Duodenal mucosa (tissue), 2 donors: ENCODE results near the gene RFC4.
"Not testable (repeated sequence)": the region's sequence is repeated elsewhere in the genome, so short reads cannot be mapped to it uniquely, and the experiment has no call there.

Experiments used
- H3K27ac ChIP-seq: one replicate; pipeline ENCODE4 v1.7.0; 2013; ENCODE audit warnings: low read depth, low read length
- H3K27me3 ChIP-seq, 2 donors: one replicate each; pipeline ENCODE4 v1.7.0; 2013; ENCODE audit warnings: low read length in 2 of 2, control low read depth in 1 of 2; ENCODE audit not compliant: insufficient read depth in 2 of 2, control insufficient read depth in 1 of 2
- H3K36me3 ChIP-seq, 2 donors: one replicate each; pipeline ENCODE4 v1.7.0; 2013; ENCODE audit warnings: low read length in 2 of 2, control low read depth in 1 of 2; ENCODE audit not compliant: insufficient read depth in 2 of 2, control insufficient read depth in 1 of 2
- H3K4me1 ChIP-seq, 2 donors: one replicate each; pipeline ENCODE4 v1.7.0; 2013; ENCODE audit warnings: low read length in 2 of 2, control low read depth in 1 of 2; ENCODE audit not compliant: insufficient read depth in 2 of 2, control insufficient read depth in 1 of 2
- H3K4me3 ChIP-seq, 2 donors: one replicate each; pipeline ENCODE4 v1.7.0; 2013; ENCODE audit warnings: low read length in 2 of 2, low read depth in 1 of 2
- H3K9ac ChIP-seq, 2 donors: one replicate each; pipeline ENCODE4 v1.7.0; 2013; ENCODE audit warnings: low read length in 2 of 2, low read depth in 1 of 2
- H3K9me3 ChIP-seq, 2 donors: one replicate each; pipeline ENCODE4 v1.7.0; 2013; ENCODE audit warnings: low read length in 2 of 2, control low read depth in 1 of 2; ENCODE audit not compliant: control insufficient read depth in 1 of 2

RFC4 gene

DNA sequence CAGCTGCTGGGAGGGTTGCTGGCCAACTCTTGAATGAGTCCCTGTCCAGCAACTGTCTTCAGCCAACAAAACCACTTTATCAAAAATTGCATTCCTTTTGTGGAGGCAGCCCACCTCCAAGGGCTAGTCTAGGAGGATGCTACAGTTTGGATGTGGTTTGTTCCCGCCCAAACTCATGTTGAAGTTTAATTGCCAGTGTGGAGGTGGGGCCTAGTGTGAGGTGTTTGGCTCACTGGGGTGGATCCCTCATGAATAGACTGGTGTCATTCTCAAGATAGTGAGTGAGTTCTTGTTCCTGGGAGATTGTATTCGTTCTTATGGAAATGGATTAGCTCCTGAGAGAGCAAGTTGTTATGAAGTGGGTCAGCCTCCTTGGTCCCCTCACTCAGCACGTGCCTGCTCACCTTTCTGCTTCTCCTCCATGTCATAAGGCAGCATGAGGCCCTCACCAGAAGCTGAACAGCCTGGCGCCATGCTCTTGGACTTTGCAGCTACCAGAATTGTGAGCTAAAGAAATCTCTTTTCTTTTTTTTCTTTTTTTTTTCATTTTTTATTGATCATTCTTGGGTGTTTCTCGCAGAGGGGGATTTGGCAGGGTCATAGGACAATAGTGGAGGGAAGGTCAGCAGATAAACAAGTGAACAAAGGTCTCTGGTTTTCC lies 4.2 kb upstream of the RFC4 start:
- H3K9ac ChIP-seq = no peak overlapping the region
- peaks cover 0 to 5% of the 10 kb centered on the region in 2 donors for H3K27me3 ChIP-seq
- H3K27ac ChIP-seq = no peak overlapping the region
- no peaks in the 10 kb centered on the region for H3K36me3 ChIP-seq
- no peak overlapping the region for H3K4me3 ChIP-seq
- H3K4me1 ChIP-seq = peaks cover 9 to 11% of the 10 kb centered on the region in 2 donors
- no peaks in the 10 kb centered on the region for H3K9me3 ChIP-seq

DNA sequence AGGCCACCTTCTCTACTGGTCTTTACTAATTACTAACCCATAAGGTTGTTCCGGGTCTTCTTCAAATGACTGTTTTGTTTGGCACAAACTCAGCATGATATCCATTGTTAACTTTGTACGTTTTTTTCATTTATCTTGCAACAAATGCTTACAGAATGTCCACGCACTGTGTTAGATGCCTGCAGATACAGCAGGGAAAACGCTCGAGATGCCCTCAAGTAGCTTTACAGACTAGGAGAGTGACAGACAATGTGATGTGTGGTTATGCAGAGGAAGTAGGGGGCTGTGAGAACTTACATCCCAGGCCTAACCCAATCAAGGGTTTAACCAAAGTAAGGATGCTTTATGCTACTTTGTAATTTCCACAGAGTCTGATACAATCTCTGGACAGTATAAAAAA lies 949 bp upstream of the RFC4 start:
- no peak overlapping the region for H3K27ac ChIP-seq
- no peaks in the 10 kb centered on the region for H3K27me3 ChIP-seq
- peaks cover 10 to 18% of the 10 kb centered on the region in 2 donors for H3K4me1 ChIP-seq
- peak overlapping the region; percentile 97 to 98 for H3K4me3 ChIP-seq
- peak overlapping the region; percentile 81 to 86 for H3K9ac ChIP-seq
- H3K36me3 ChIP-seq = peaks cover 0 to 5% of the 10 kb centered on the region in 2 donors
- no peaks in the 10 kb centered on the region for H3K9me3 ChIP-seq

- not testable (repeated sequence) for H3K27ac ChIP-seq, H3K9ac ChIP-seq, H3K4me3 ChIP-seq, H3K27me3 ChIP-seq, H3K9me3 ChIP-seq
- H3K36me3 ChIP-seq = peaks cover 0 to 17% of the 10 kb centered on the region in 2 donors
- peaks cover 10 to 18% of the 10 kb centered on the region in 2 donors for H3K4me1 ChIP-seq
Measured at GRCh38 chr3:186803447-186803846, 2.8 kb downstream of the RFC4 start.

GRCh38 chr3:186802701-186803100 lies 3.6 kb downstream of the RFC4 start:
- Histone ChIP-seq H3K36me3 (peaks cover 0 to 20% of the 10 kb centered on the region in 2 donors), H3K27ac (no peak overlapping the region), H3K4me1 (peaks cover 10 to 18% of the 10 kb centered on the region in 2 donors), H3K9ac (no peak overlapping the region), H3K4me3 (no peak overlapping the region), H3K27me3 (no peaks in the 10 kb centered on the region), H3K9me3 (no peaks in the 10 kb centered on the region)

GRCh38 chr3:186800285-186800684 lies 6.0 kb downstream of the RFC4 start:
- Histone ChIP-seq H3K36me3 (peaks cover 5 to 24% of the 10 kb centered on the region in 2 donors), H3K9ac (no peak overlapping the region), H3K27ac (no peak overlapping the region), H3K9me3 (no peaks in the 10 kb centered on the region), H3K4me1 (peaks cover 0 to 5% of the 10 kb centered on the region in 2 donors), H3K27me3 (no peaks in the 10 kb centered on the region), H3K4me3 (no peak overlapping the region)

DNA sequence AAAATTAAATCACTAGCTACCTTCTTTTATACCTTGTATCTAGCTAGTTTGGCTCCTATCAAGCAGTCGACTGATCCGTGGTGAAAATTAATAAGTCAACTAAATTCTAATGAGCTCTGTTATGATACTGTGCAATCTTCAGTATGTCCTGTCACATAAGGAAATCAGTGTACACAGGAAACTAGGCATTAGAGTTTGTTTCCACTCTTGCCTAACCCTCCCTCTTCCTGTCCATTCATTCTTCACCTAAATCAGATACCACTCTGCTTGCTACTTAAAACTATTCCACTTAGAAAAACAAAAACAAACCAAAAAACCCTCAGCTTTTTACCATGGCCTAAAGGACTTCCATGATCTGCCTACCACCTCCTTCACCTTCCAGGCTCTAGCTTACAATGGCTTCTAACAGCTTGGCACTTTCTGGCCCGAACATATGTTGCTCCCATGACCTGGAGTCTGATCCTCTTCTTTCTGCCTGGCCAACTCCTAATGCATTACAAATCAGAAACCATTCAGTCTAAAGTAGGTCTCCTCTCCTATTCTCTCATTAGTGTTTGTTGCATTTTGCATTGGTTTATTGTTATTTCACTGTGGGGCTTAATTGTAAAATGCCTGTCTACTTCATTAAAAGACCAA lies 7.9 kb downstream of the RFC4 start:
- H3K27ac ChIP-seq = no peak overlapping the region
- H3K4me1 ChIP-seq = no peaks in the 10 kb centered on the region
- H3K36me3 ChIP-seq = peaks cover 5 to 30% of the 10 kb centered on the region in 2 donors
- no peak overlapping the region for H3K4me3 ChIP-seq
- H3K27me3 ChIP-seq = no peaks in the 10 kb centered on the region
- no peaks in the 10 kb centered on the region for H3K9me3 ChIP-seq
- no peak overlapping the region for H3K9ac ChIP-seq

DNA sequence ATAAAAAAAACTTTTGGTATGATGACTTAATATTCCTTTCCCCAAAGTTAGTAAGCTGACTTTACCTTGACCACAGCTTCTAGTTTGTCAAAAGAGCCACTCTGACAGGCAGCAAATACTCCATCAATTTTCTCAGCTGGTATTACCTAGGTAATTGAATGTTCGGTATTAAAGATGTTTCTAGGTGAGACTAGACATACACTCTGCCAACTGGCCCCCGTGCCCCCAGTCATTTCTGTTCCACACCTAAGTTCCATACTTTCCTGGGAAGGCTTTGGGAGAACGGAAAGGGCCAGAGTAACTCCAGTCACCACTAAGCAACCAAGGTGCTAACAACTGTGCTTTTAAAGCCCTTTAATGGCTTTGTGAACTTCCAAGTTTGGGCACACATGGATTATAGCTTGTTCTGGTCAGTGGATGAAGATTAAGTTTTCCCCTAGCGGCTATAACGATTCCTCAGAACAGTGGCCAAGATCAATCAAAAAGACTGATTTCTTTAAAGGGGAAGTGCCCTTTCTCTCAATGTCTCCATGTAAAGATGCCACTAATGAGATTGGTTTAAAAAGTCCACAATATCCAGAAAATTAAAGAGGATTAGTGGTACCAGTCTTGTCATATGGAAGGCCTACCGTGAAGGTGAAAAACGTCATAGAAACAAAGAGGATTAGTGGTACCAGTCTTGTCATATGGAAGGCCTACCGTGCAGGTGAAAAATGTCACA lies 15.9 kb downstream of the RFC4 start:
- no peak overlapping the region for H3K4me3 ChIP-seq
- peaks cover 44 to 59% of the 10 kb centered on the region in 2 donors for H3K36me3 ChIP-seq
- no peak overlapping the region for H3K9ac ChIP-seq
- peaks cover 30% of the 10 kb centered on the region in 2 donors for H3K4me1 ChIP-seq
- H3K27me3 ChIP-seq = no peaks in the 10 kb centered on the region
- no peaks in the 10 kb centered on the region for H3K9me3 ChIP-seq
- H3K27ac ChIP-seq = no peak overlapping the region

- no peaks in the 10 kb centered on the region for H3K27me3 ChIP-seq
- H3K9me3 ChIP-seq = no peaks in the 10 kb centered on the region
- peaks cover 34 to 37% of the 10 kb centered on the region in 2 donors for H3K4me1 ChIP-seq
- H3K9ac ChIP-seq = no peak overlapping the region
- no peak overlapping the region for H3K4me3 ChIP-seq
- H3K36me3 ChIP-seq = peaks cover 51 to 62% of the 10 kb centered on the region in 2 donors
- no peak overlapping the region for H3K27ac ChIP-seq
Measured at GRCh38 chr3:186789554-186790260, 16.6 kb downstream of the RFC4 start.

GRCh38 chr3:186788482-186789370 lies 17.6 kb downstream of the RFC4 start:
- Histone ChIP-seq H3K9me3 (no peaks in the 10 kb centered on the region), H3K36me3 (peaks cover 57 to 67% of the 10 kb centered on the region in 2 donors), H3K27ac (no peak overlapping the region), H3K4me3 (no peak overlapping the region), H3K9ac (no peak overlapping the region), H3K27me3 (no peaks in the 10 kb centered on the region), H3K4me1 (peaks cover 34 to 39% of the 10 kb centered on the region in 2 donors)
